K562 (cell line): ENCODE measurements around the gene GINS2. TPM values are rescaled to one million over a fixed set of nuclear protein-coding genes. Genes with fewer than 3 reads are reported as not detected.

Source experiments
- ATAC-seq: fragments of 200-7000 bp; cut with Tn5 transposase; 3 replicates; pipeline ENCODE4 v1.9.1; 2020; ENCODE audit warnings: moderate library complexity
- BruUV-seq: library from RNA; stranded (reverse); fragments of 400-500 nt; replicated peaks from 2 replicates; lab custom pipeline; 2021; lab: Mats Ljungman, UMichigan
- CTCF ChIA-PET: fragments of 300-600 bp; formaldehyde crosslinking; extraction: SDS; loops from one replicate; lab custom pipeline; 2021; ENCODE audit warnings: low intra/inter-chr PET ratio; lab: Yijun Ruan, JAX
- POLR2A ChIA-PET: fragments of 300-600, 350-650 bp; sonication (Branson Sonifier 250); formaldehyde crosslinking; extraction: SDS; loops from one replicate; lab custom pipeline; 2021; ENCODE audit warnings: antibody characterized with exemption, inconsistent platforms; lab: Yijun Ruan, JAX
- DNase-seq, 4 experiments: peaks; one replicate each; pipeline versions ENCODE4 v3.0.0 to v3.0.0-alpha.2; 2011 to 2018; ENCODE audit warnings: low spot score in 3 of 4, mixed read lengths in 3 of 4; ENCODE audit errors: extremely low read depth in 1 of 4
- FAIRE-seq: peaks from 2 replicates; lab custom pipeline; 2011; peaks lifted over from hg19 to GRCh38; lab: Jason Lieb, UNC
- H2AFZ ChIP-seq: 2 replicates; pipeline ENCODE4 v1.6.0; 2011; ENCODE audit warnings: low read depth, low read length, control low read depth, inconsistent platforms
- H3K27ac ChIP-seq: fragments of 200-600 bp; 3 replicates; pipeline ENCODE4 v1.8.0; 2011; ENCODE audit warnings: low read depth, mild to moderate bottlenecking, control low read depth, inconsistent platforms, low read length, moderate library complexity, mixed read lengths; ENCODE audit errors: extremely low read depth
- H3K27me3 ChIP-seq, 2 experiments: fragments of 300-600 bp in 1 of 2; 2 replicates in 1 of 2; 3 replicates in 1 of 2; pipeline versions ENCODE4 v1.6.0 to v1.8.0; 2011; ENCODE audit warnings: inconsistent platforms in 2 of 2, low read length in 2 of 2, mild to moderate bottlenecking in 1 of 2, mixed read lengths in 1 of 2, moderate library complexity in 1 of 2; ENCODE audit not compliant: control insufficient read depth in 2 of 2, insufficient read depth in 2 of 2
- H3K36me3 ChIP-seq: fragments of 300-600 bp; 3 replicates; pipeline ENCODE4 v1.8.0; 2011; ENCODE audit warnings: mild to moderate bottlenecking, low read length, inconsistent platforms; ENCODE audit not compliant: control insufficient read depth, insufficient read depth
- H3K4me1 ChIP-seq, 2 experiments: fragments of 200-600 bp in 1 of 2; replicated peaks in 1 of 2; 2 replicates in 1 of 2; 3 replicates in 1 of 2; pipeline versions ENCODE4 v1.5.1 to v1.8.0; 2011; ENCODE audit warnings: inconsistent platforms in 2 of 2, low read length in 2 of 2, mild to moderate bottlenecking in 1 of 2, mixed read lengths in 1 of 2, moderate library complexity in 1 of 2; ENCODE audit not compliant: control insufficient read depth in 2 of 2, insufficient read depth in 2 of 2
- H3K4me2 ChIP-seq: 2 replicates; pipeline ENCODE4 v1.6.1; 2011; ENCODE audit warnings: low read length, control low read depth, inconsistent platforms, mixed read lengths; ENCODE audit not compliant: insufficient read depth
- H3K4me3 ChIP-seq: fragments of 200-600 bp; sonication (generic), shearing (Covaris generic); 2 replicates; pipeline ENCODE4 v1.5.1; 2016; ENCODE audit warnings: control low read depth, inconsistent platforms
- H3K79me2 ChIP-seq: fragments of 200-600 bp; 3 replicates; pipeline ENCODE4 v1.8.0; 2011; ENCODE audit warnings: low read length, inconsistent platforms; ENCODE audit not compliant: control insufficient read depth, insufficient read depth
- H3K9ac ChIP-seq, 2 experiments: 2 replicates each; pipeline versions ENCODE4 v1.6.0 to v1.6.1; 2011; ENCODE audit warnings: low read depth in 2 of 2, low read length in 2 of 2, control low read depth in 1 of 2, inconsistent platforms in 1 of 2, mild to moderate bottlenecking in 1 of 2, mixed read lengths in 1 of 2; ENCODE audit not compliant: insufficient read depth in 1 of 2
- H3K9me1 ChIP-seq: one replicate; pipeline ENCODE4 v1.6.0; 2011; ENCODE audit warnings: inconsistent platforms, mild to moderate bottlenecking, low read length, moderate library complexity; ENCODE audit not compliant: control insufficient read depth, insufficient read depth
- H3K9me3 ChIP-seq: replicated peaks from 2 replicates; pipeline ENCODE4 v1.5.1; 2011; ENCODE audit warnings: low read depth, low read length, inconsistent platforms; ENCODE audit not compliant: control insufficient read depth, insufficient read depth
- H4K20me1 ChIP-seq: replicated peaks from 2 replicates; pipeline ENCODE4 v1.6.1; 2011; ENCODE audit warnings: low read length, inconsistent platforms, mixed read lengths; ENCODE audit not compliant: control insufficient read depth, insufficient read depth
- BRF2 ChIP-seq: IDR thresholded peaks from 3 replicates; pipeline ENCODE4 v1.6.1; 2011; ENCODE audit warnings: borderline replicate concordance, mild to moderate bottlenecking; ENCODE audit not compliant: insufficient read length, insufficient read depth
- CSDE1 ChIP-seq, 2 experiments: fragments of 450-650 bp; IDR thresholded peaks; 2 replicates each; pipeline ENCODE4 v1.6.1; 2016; ENCODE audit warnings: mild to moderate bottlenecking in 1 of 2
- HES1 ChIP-seq: fragments of 450-650 bp; IDR thresholded peaks from 2 replicates; pipeline ENCODE4 v1.6.1; 2016; ENCODE audit warnings: low read depth, mild to moderate bottlenecking, moderate library complexity
- KAT2B ChIP-seq: IDR thresholded peaks from one replicate; pipeline ENCODE4 v1.6.1; 2012; ENCODE audit warnings: low read depth, mild to moderate bottlenecking, control low read depth, inconsistent platforms, low read length, moderate library complexity
- NBN ChIP-seq: fragments of 450-650 bp; IDR thresholded peaks from 2 replicates; pipeline ENCODE4 v1.6.1; 2016; ENCODE audit warnings: low read depth, mild to moderate bottlenecking
- NELFE ChIP-seq: IDR thresholded peaks from 2 replicates; pipeline ENCODE4 v1.6.1; 2011; ENCODE audit warnings: mild to moderate bottlenecking; ENCODE audit not compliant: insufficient read depth, insufficient read length
- PCBP1 ChIP-seq: fragments of 200-400 bp; formaldehyde crosslinking; IDR thresholded peaks from 2 replicates; pipeline ENCODE4 v1.6.1; 2018; ENCODE audit warnings: mild to moderate bottlenecking, low read depth, low read length; ENCODE audit not compliant: poor library complexity, severe bottlenecking
- POLR2G ChIP-seq: fragments of 200-400 bp; formaldehyde crosslinking; IDR thresholded peaks from 2 replicates; pipeline ENCODE4 v1.6.1; 2017; ENCODE audit warnings: low read depth, mild to moderate bottlenecking, antibody characterized with exemption, low read length, moderate library complexity
- PPARD ChIP-seq: fragments of 250-450 bp; sonication (Bioruptor Pico); IDR thresholded peaks from 2 replicates; pipeline ENCODE4 v1.8.0; 2022; ENCODE audit warnings: inconsistent platforms, mild to moderate bottlenecking, moderate library complexity
- RBFOX2 ChIP-seq: fragments of 200-400 bp; formaldehyde crosslinking; IDR thresholded peaks from 2 replicates; pipeline ENCODE4 v1.6.1; 2017; ENCODE audit warnings: low read depth, mild to moderate bottlenecking, low read length, moderate library complexity
- SAP30 ChIP-seq: fragments of 200-600 bp; sonication (generic); IDR thresholded peaks from 2 replicates; pipeline ENCODE4 v1.6.1; 2012; ENCODE audit warnings: borderline replicate concordance, low read depth, mild to moderate bottlenecking, moderate library complexity, low read length, control low read depth, inconsistent platforms; ENCODE audit not compliant: insufficient read depth, poor library complexity, severe bottlenecking
- SMARCA4 ChIP-seq: fragments of 450-650 bp; IDR thresholded peaks from 2 replicates; pipeline ENCODE4 v1.6.1; 2016
- ZBTB9 ChIP-seq: fragments of 450-650 bp; formaldehyde crosslinking; IDR thresholded peaks from 2 replicates; pipeline ENCODE4 v1.4.0; 2020; ENCODE audit warnings: mild to moderate bottlenecking, moderate library complexity
- ZFP30 ChIP-seq: fragments of 250-450 bp; sonication (Bioruptor Pico); IDR thresholded peaks from 2 replicates; pipeline ENCODE4 v1.8.0; 2022; ENCODE audit warnings: moderate library complexity, mild to moderate bottlenecking, inconsistent platforms, borderline replicate concordance
- ZFP36 ChIP-seq: fragments of 150-350 bp; IDR thresholded peaks from 2 replicates; pipeline ENCODE4 v1.6.1; 2018; ENCODE audit warnings: low read length, low read depth; ENCODE audit not compliant: partially characterized antibody
- WGBS: fragments of 100-300 bp; shearing (Covaris generic); methylation state at CpG from one replicate; pipeline ENCODE4 v1.1.6; 2016; ENCODE audit warnings: low coverage, mixed read lengths; ENCODE audit not compliant: insufficient coverage; ENCODE audit errors: missing lambda C conversion rate; 5-methylcytosine and 5-hydroxymethylcytosine counted together
- in situ Hi-C: fragments of 300-500 bp; cut with MboI; formaldehyde crosslinking; loops from 4 replicates; pipeline ENCODE4 v1.15.0; 2018; ENCODE audit warnings: inconsistent platforms, mixed read lengths
- intact Hi-C: fragments of 100-400 bp; cut with micrococcal nuclease; formaldehyde crosslinking; loops from 2 replicates; pipeline ENCODE4 v1.14.2; 2022
- polyA plus RNA-seq, 8 experiments: library from polyadenylated mRNA; depleted of rRNA in 4 of 8; stranded (reverse) in 5 of 8; unstranded in 3 of 8; fragments of >200 nt; fragmentation: Nextera tagmentation in 2 of 8; fragmentation: Illumina TruSeq in 1 of 8; extraction: Ambion mirVana in 2 of 8; extraction: Trizol in 1 of 8; gene quantifications; 2 replicates each; pipeline versions ENCODE4 v1.2.1 to v1.2.3, GENCODE V29; 2011 to 2014; ENCODE audit warnings: inconsistent platforms in 1 of 8, missing spikeins in 1 of 8
- total RNA-seq, 7 experiments: library from RNA; depleted of rRNA in 6 of 7; stranded (reverse); fragments of >200 nt in 6 of 7; fragmentation: Illumina TruSeq in 2 of 7; extraction: Trizol in 2 of 7; gene quantifications; 2 replicates each; pipeline versions ENCODE4 v1.2.1 to v1.2.3, GENCODE V29; 2011 to 2021; ENCODE audit warnings: low replicate concordance in 1 of 7

Gene GINS2
- total and polyA plus RNA-seq, 9 of the 15 experiments (the other 6 are each of a cell fraction or from before 2014, with no cell fraction given): 40.4 to 76.2 (median 44.6) TPM

GRCh38 chr16:85637808-85638647 lies 50.7 kb downstream of the GINS2 start:
- CTCF ChIA-PET: no interaction called here
- in situ Hi-C loops: no loop called here
- peaks cover 99% of the 10 kb centered on the region for H3K79me2 ChIP-seq
- H2AFZ ChIP-seq: no peak overlapping the region
- intact Hi-C loops: no loop called here
- no peaks in the 10 kb centered on the region for H3K9me3 ChIP-seq
- no peak for FAIRE-seq
- H3K9ac ChIP-seq: no peak overlapping the region
- H3K36me3 ChIP-seq: peaks cover 99% of the 10 kb centered on the region; the same call in 2 of the 3 replicates
- no peak for DNase-seq
- no peak overlapping the region for H3K27ac ChIP-seq
- no peak overlapping the region for H3K4me3 ChIP-seq
- WGBS: 92% methylated on average over 19 of the region's 37 CpGs
- no TSS peak for BruUV-seq
- peaks cover 85% of the 10 kb centered on the region for H4K20me1 ChIP-seq
- peaks cover 7% of the 10 kb centered on the region for H3K9me1 ChIP-seq
- TF ChIP-seq SAP30: no peak
- peak; percentile 41 for TF ChIP-seq ZFP36
- no peak for TF ChIP-seq ZFP30 (CRISPR knock-in tag)
- no peak for TF ChIP-seq ZBTB9
- TF ChIP-seq HES1: no peak
- no peak for TF ChIP-seq NELFE
- no peak for TF ChIP-seq NBN
- TF ChIP-seq POLR2G: peak; percentile 65
- peak; percentile 27; the same call in 1 of the 2 replicates for TF ChIP-seq RBFOX2
- TF ChIP-seq PCBP1: peak; percentile 22
- no peak for TF ChIP-seq PPARD (CRISPR knock-in tag)
- TF ChIP-seq SMARCA4: no peak
- TF ChIP-seq BRF2: no peak
- TF ChIP-seq CSDE1 (IDR thresholded peaks at IDR 0.05): no peak
- no peak for TF ChIP-seq KAT2B
- H3K27me3 ChIP-seq: no peaks in the 10 kb centered on the region
- POLR2A ChIA-PET: interaction anchor here (1.2 to 1.3 kb wide), 2 partner anchors 13 to 32 kb away, joined by 3 to 7 read pairs; no protein-coding TSS in a partner anchor
- H3K4me1 ChIP-seq: peaks cover 0 to 97% of the 10 kb centered on the region in 2 experiments; a peak in 2 of 5 replicates
- no peak overlapping the region for H3K4me2 ChIP-seq
- no peak for ATAC-seq
